Activated T-helper 9 cell treated with anti-CD3 and anti-CD28 coated beads, Interleukin-2, amount 50 U/mL, for 16 hours (primary cell): ENCODE measurements around the gene SIK3.
A peak's percentile ranks its signal among the peaks of the same experiment; 100 is the strongest.

Source experiments
- DNase-seq: peaks from one replicate; pipeline ENCODE4 v3.0.0-alpha.2; 2020; ENCODE audit warnings: low read depth

The SIK3 gene

GRCh38 chr11:116930586-116930985 is 167.6 kb downstream of the SIK3 start:
- no peak for DNase-seq

- DNase-seq: no peak
Measured at GRCh38 chr11:116930177-116930576, 168.1 kb downstream of the SIK3 start.

GRCh38 chr11:116929414-116930090 is 168.7 kb downstream of the SIK3 start:
- no peak for DNase-seq

GRCh38 chr11:116928845-116929244 is 169.4 kb downstream of the SIK3 start:
- DNase-seq: no peak

GRCh38 chr11:116928102-116928777 is 170.0 kb downstream of the SIK3 start:
- DNase-seq: no peak

- DNase-seq: peak; percentile 7
Measured at GRCh38 chr11:116927163-116927974, 170.9 kb downstream of the SIK3 start.

- DNase-seq: no peak
Measured at GRCh38 chr11:116925050-116925449, 173.2 kb downstream of the SIK3 start.

GRCh38 chr11:116918925-116919655 is 179.1 kb downstream of the SIK3 start:
- DNase-seq: no peak

- DNase-seq: no peak
Measured at GRCh38 chr11:116917632-116918031, 180.6 kb downstream of the SIK3 start.

GRCh38 chr11:116916886-116917285 is 181.3 kb downstream of the SIK3 start:
- no peak for DNase-seq

GRCh38 chr11:116916052-116916451 is 182.2 kb downstream of the SIK3 start:
- DNase-seq: no peak

GRCh38 chr11:116913000-116913399 is 185.2 kb downstream of the SIK3 start:
- DNase-seq: no peak

GRCh38 chr11:116911976-116912734 is 186.1 kb downstream of the SIK3 start:
- no peak for DNase-seq

- DNase-seq: no peak
Measured at GRCh38 chr11:116910847-116911246, 187.4 kb downstream of the SIK3 start.

GRCh38 chr11:116910378-116910777 is 187.8 kb downstream of the SIK3 start:
- DNase-seq: no peak

- DNase-seq: no peak
Measured at GRCh38 chr11:116909245-116909644, 189.0 kb downstream of the SIK3 start.

- no peak for DNase-seq
Measured at GRCh38 chr11:116906479-116906878, 191.7 kb downstream of the SIK3 start.

- DNase-seq: no peak
Measured at GRCh38 chr11:116903090-116903489, 195.1 kb downstream of the SIK3 start.

GRCh38 chr11:116901964-116902688 is 196.1 kb downstream of the SIK3 start:
- DNase-seq: no peak

GRCh38 chr11:116901211-116901610 is 197.0 kb downstream of the SIK3 start:
- no peak for DNase-seq

GRCh38 chr11:116896211-116896610 is 202.0 kb downstream of the SIK3 start:
- no peak for DNase-seq
